ENCODE results near the gene TOMM6. TPM values are rescaled to one million over a fixed set of nuclear protein-coding genes. Genes with fewer than 3 reads are reported as not detected.
"Not testable (repeated sequence)": the region's sequence is repeated elsewhere in the genome, so short reads cannot be mapped to it uniquely, and the experiment has no call there.

Gene TOMM6
- total RNA-seq, 2 experiments from 2014 or later = 423 to 429 TPM

DNA sequence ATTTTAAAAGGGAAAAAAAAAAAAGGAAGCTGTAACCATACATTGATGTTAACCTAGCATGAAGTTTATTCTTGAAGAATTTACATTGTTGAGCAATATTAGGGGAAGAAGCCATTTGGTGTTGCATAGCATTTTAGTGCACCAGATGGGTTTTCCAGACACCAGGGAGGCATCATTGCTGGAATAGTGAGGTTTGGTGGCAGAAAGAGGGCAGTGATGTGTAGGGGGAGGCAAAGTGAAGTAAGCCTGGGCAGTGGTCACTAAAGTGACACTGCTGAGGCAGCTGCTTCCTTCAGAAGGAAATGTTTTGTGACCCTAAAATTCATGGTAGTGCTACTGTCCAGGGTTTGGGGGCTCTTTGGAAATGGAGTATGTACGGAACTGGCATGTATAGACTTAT lies 2.6 kb downstream of the TOMM6 start:
- Mint-ChIP-seq H3K4me1 (peaks cover 25% of the 10 kb centered on the region), H3K36me3 (peaks cover 22% of the 10 kb centered on the region), H3K4me3 (no peak overlapping the region)

GRCh38 chr6:41791305-41791704 lies 3.8 kb downstream of the TOMM6 start:
- no peak overlapping the region for H3K4me3 Mint-ChIP-seq
- peaks cover 20% of the 10 kb centered on the region for H3K4me1 Mint-ChIP-seq
- H3K27ac Mint-ChIP-seq = peak overlapping the region; percentile 62
- no peak for DNase-seq
- H3K27me3 Mint-ChIP-seq = no peaks in the 10 kb centered on the region
- H3K36me3 Mint-ChIP-seq = peaks cover 22% of the 10 kb centered on the region
- no peaks in the 10 kb centered on the region for H3K9me3 Mint-ChIP-seq

More for the DNA sequence above, 2.6 kb downstream of the TOMM6 start:
- Mint-ChIP-seq H3K27ac (peak overlapping the region; percentile 46), H3K27me3 (no peaks in the 10 kb centered on the region), H3K9me3 (no peaks in the 10 kb centered on the region)
- DNase-seq = no peak

- no peak for DNase-seq
- no peak overlapping the region for H3K4me3 Mint-ChIP-seq
- no peaks in the 10 kb centered on the region for H3K27me3 Mint-ChIP-seq
- no peaks in the 10 kb centered on the region for H3K9me3 Mint-ChIP-seq
- peaks cover 20% of the 10 kb centered on the region for H3K4me1 Mint-ChIP-seq
- H3K27ac Mint-ChIP-seq = peak overlapping the region; percentile 62
- peaks cover 22% of the 10 kb centered on the region for H3K36me3 Mint-ChIP-seq
These were observed 4.5 kb downstream of the TOMM6 start for GRCh38 chr6:41791984-41792383.

- Mint-ChIP-seq H3K27me3 (no peaks in the 10 kb centered on the region), H3K9me3 (no peaks in the 10 kb centered on the region), H3K4me3 (no peak overlapping the region), H3K27ac (no peak overlapping the region), H3K36me3 (peaks cover 4% of the 10 kb centered on the region), H3K4me1 (peaks cover 7% of the 10 kb centered on the region)
- DNase-seq = no peak
These were observed 9.0 kb downstream of the TOMM6 start for GRCh38 chr6:41796474-41796873.

GRCh38 chr6:41798901-41799558 lies 11.5 kb downstream of the TOMM6 start:
- no peaks in the 10 kb centered on the region for H3K36me3 Mint-ChIP-seq
- no peak for DNase-seq
- no peak overlapping the region for H3K4me3 Mint-ChIP-seq
- no peaks in the 10 kb centered on the region for H3K27me3 Mint-ChIP-seq
- no peaks in the 10 kb centered on the region for H3K9me3 Mint-ChIP-seq
- H3K4me1 Mint-ChIP-seq = no peaks in the 10 kb centered on the region
- H3K27ac Mint-ChIP-seq = no peak overlapping the region

DNA sequence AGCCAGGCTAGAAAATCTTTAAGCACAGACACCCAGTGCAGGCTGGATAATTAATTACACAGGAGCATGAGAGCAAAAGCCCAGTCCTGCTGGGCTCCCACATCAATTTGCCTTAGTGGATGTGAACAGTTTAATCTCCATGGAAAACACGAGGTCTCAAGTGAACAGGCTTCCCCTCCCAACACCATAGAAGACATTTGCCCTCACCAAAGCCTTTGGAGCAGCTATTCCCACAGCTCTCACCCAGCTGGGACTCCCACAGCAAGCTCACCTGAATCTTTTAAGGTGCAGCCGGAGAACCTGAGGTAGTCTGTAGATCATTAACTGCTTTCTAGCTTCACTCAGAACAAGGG lies 12.0 kb downstream of the TOMM6 start:
- DNase-seq = no peak
- no peaks in the 10 kb centered on the region for H3K4me1 Mint-ChIP-seq
- H3K27ac Mint-ChIP-seq = no peak overlapping the region
- H3K27me3 Mint-ChIP-seq = no peaks in the 10 kb centered on the region
- H3K4me3 Mint-ChIP-seq = no peak overlapping the region
- H3K36me3 Mint-ChIP-seq = no peaks in the 10 kb centered on the region
- H3K9me3 Mint-ChIP-seq = no peaks in the 10 kb centered on the region

- no peaks in the 10 kb centered on the region for H3K36me3 Mint-ChIP-seq
- H3K4me3 Mint-ChIP-seq = no peak overlapping the region
- no peaks in the 10 kb centered on the region for H3K9me3 Mint-ChIP-seq
- no peaks in the 10 kb centered on the region for H3K27me3 Mint-ChIP-seq
- no peak overlapping the region for H3K27ac Mint-ChIP-seq
- DNase-seq = no peak
- H3K4me1 Mint-ChIP-seq = no peaks in the 10 kb centered on the region
These were observed 13.9 kb downstream of the TOMM6 start for GRCh38 chr6:41801380-41801779.

- no peak for DNase-seq
- Mint-ChIP-seq H3K4me1 (no peaks in the 10 kb centered on the region), H3K4me3 (no peak overlapping the region), H3K9me3 (no peaks in the 10 kb centered on the region), H3K27ac (no peak overlapping the region), H3K27me3 (no peaks in the 10 kb centered on the region), H3K36me3 (no peaks in the 10 kb centered on the region)
These were observed 18.6 kb downstream of the TOMM6 start for GRCh38 chr6:41805830-41806774.

DNA sequence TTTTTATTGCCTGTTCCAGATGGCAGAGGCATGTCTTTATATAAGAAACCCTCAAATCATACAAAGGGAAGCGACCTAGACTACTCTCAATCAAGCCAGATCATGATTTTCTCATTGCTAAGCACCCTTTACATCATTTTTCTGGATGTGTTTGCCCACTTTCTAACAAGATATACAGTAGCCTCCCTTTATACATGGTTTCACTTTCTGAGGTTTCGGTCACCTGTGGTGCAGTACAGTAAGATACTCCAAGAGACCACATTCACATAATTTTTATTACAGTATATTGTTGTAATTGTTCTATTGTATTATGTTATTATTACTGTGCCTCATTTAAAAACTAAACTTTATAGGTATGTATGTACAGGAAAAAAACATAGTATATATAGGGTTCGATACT lies 23.6 kb downstream of the TOMM6 start:
- no peak for DNase-seq
- Mint-ChIP-seq H3K4me3 (no peak overlapping the region), H3K9me3 (no peaks in the 10 kb centered on the region), H3K27ac (no peak overlapping the region), H3K27me3 (no peaks in the 10 kb centered on the region), H3K4me1 (no peaks in the 10 kb centered on the region), H3K36me3 (no peaks in the 10 kb centered on the region)

DNA sequence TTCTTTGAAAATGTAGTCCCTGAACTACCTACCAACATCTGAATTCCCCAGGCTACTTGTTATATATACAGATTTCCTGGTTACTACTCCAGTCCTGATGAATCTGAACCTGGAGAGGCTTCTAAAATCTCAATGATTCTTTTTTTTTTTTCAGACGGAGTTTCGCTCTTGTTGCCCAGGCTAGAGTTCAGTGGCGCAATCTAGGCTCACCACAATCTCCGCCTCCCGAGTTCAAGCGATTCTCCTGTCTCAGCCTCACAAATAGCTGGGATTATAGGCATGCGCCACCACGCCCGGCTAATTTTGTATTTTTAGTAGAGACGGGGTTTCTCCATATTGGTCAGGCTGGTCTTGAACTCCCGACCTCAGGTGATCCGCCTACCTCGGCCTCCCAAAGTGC lies 24.5 kb downstream of the TOMM6 start:
- not testable (repeated sequence) for H3K27me3 Mint-ChIP-seq, H3K36me3 Mint-ChIP-seq, H3K9me3 Mint-ChIP-seq, H3K4me1 Mint-ChIP-seq, H3K4me3 Mint-ChIP-seq, H3K27ac Mint-ChIP-seq, DNase-seq

GRCh38 chr6:41813469-41813868 lies 26.0 kb downstream of the TOMM6 start:
- DNase-seq = no peak
- no peaks in the 10 kb centered on the region for H3K4me1 Mint-ChIP-seq
- H3K9me3 Mint-ChIP-seq = no peaks in the 10 kb centered on the region
- H3K27ac Mint-ChIP-seq = no peak overlapping the region
- H3K4me3 Mint-ChIP-seq = no peak overlapping the region
- H3K27me3 Mint-ChIP-seq = no peaks in the 10 kb centered on the region
- H3K36me3 Mint-ChIP-seq = no peaks in the 10 kb centered on the region

GRCh38 chr6:41813956-41814355 lies 26.5 kb downstream of the TOMM6 start:
- Mint-ChIP-seq H3K36me3 (no peaks in the 10 kb centered on the region), H3K4me1 (no peaks in the 10 kb centered on the region), H3K27me3 (no peaks in the 10 kb centered on the region), H3K4me3 (no peak overlapping the region), H3K9me3 (no peaks in the 10 kb centered on the region), H3K27ac (no peak overlapping the region)
- no peak for DNase-seq

DNA sequence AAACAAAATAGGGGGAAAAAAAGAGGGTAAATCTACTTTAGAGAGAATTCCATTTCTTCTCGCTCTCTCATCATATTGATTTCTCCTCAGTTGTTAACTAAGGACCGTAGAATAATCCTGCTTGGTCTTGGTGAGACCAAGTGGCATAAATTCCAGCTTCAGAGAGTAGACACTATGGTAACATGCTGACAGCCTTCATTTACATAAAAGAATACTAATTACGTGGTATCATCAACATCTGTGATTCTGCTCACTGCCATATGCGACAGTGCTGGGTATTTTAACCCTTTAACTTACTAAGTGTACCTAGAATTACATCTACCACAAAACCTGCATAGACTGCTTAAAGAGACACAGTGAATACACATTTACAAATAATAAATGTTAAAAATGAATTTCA lies 27.1 kb downstream of the TOMM6 start:
- no peaks in the 10 kb centered on the region for H3K36me3 Mint-ChIP-seq
- no peak for DNase-seq
- H3K4me1 Mint-ChIP-seq = no peaks in the 10 kb centered on the region
- H3K27me3 Mint-ChIP-seq = no peaks in the 10 kb centered on the region
- no peak overlapping the region for H3K27ac Mint-ChIP-seq
- H3K9me3 Mint-ChIP-seq = no peaks in the 10 kb centered on the region
- H3K4me3 Mint-ChIP-seq = no peak overlapping the region

GRCh38 chr6:41815587-41815986 lies 28.1 kb downstream of the TOMM6 start:
- Mint-ChIP-seq H3K4me3 (no peak overlapping the region), H3K4me1 (no peaks in the 10 kb centered on the region), H3K9me3 (no peaks in the 10 kb centered on the region), H3K27me3 (no peaks in the 10 kb centered on the region), H3K36me3 (no peaks in the 10 kb centered on the region), H3K27ac (no peak overlapping the region)
- no peak for DNase-seq

DNA sequence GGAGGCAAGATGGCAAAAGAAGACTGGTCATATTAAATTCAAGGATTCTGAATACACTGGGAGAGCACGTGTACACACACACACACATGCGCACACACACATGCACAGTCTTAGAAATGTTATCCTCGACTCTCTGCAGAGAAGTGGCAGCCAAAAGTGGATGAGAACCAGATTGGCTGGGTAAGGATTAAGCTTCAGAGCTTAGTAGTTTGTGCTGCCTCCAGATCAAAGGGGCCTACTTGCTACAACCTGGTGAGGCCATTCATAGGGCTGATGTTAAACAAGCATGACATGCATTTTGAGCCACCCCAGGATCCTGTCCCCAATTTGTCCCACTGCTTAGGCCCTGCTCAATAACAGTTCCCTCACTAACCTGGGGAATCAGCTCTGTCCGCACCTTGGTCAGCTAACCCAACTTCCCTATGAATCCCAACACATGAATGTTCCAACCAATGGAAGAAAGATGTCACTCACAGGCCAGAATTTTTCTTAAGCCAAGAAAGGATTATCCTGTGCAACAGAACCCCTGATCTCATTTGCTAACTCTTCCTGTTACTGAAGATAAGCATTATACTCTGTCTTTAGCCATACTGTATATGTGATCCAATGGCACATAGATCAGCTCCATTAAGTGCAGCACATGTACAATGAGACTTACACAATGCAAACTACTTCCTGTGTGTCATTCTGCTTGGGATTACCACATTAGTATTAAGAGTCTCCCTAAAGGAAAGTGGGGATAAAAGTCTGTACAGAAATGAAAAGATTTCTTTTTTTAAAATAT lies 31.0 kb downstream of the TOMM6 start:
- Mint-ChIP-seq H3K27ac (no peak overlapping the region), H3K9me3 (no peaks in the 10 kb centered on the region), H3K4me3 (no peak overlapping the region), H3K27me3 (no peaks in the 10 kb centered on the region), H3K4me1 (no peaks in the 10 kb centered on the region), H3K36me3 (no peaks in the 10 kb centered on the region)
- DNase-seq = no peak
